Calu3 (cell line): ENCODE results near the gene PDIA5. TPM values are rescaled to one million over a fixed set of nuclear protein-coding genes. Genes with fewer than 3 reads are reported as not detected.

Experiments
- BruUV-seq: library from RNA; stranded (reverse); fragments of 400-500 nt; replicated peaks from 2 replicates; lab custom pipeline; 2021; lab: Mats Ljungman, UMichigan
- CTCF ChIA-PET: fragments of 300-600 bp; sonication (Branson Sonifier 250); formaldehyde crosslinking; loops from one replicate; lab custom pipeline; 2022; ENCODE audit warnings: antibody characterized with exemption; lab: Charles Lee
- DNase-seq: peaks from one replicate; pipeline ENCODE4 v3.0.0; 2022
- H3K27ac Mint-ChIP-seq: one replicate; pipeline ENCODE4 v1.8.0; 2022; ENCODE audit warnings: mixed read lengths; ENCODE audit not compliant: unreplicated experiment
- H3K27me3 Mint-ChIP-seq: one replicate; pipeline ENCODE4 v1.8.0; 2022; ENCODE audit warnings: mixed read lengths; ENCODE audit not compliant: unreplicated experiment
- H3K36me3 Mint-ChIP-seq: one replicate; pipeline ENCODE4 v1.8.0; 2022; ENCODE audit warnings: mild to moderate bottlenecking, moderate library complexity, mixed read lengths; ENCODE audit not compliant: insufficient read depth, unreplicated experiment
- H3K4me1 Mint-ChIP-seq: one replicate; pipeline ENCODE4 v1.8.0; 2022; ENCODE audit warnings: mild to moderate bottlenecking, low read depth, mixed read lengths; ENCODE audit not compliant: unreplicated experiment
- H3K4me3 Mint-ChIP-seq: one replicate; pipeline ENCODE4 v1.8.0; 2022; ENCODE audit warnings: mild to moderate bottlenecking, low read depth, moderate library complexity, mixed read lengths; ENCODE audit not compliant: unreplicated experiment
- H3K9me3 Mint-ChIP-seq: one replicate; pipeline ENCODE4 v1.8.0; 2022; ENCODE audit warnings: low read depth, mixed read lengths; ENCODE audit not compliant: unreplicated experiment
- CTCF ChIP-seq: fragments of 200-600 bp; IDR thresholded peaks from one replicate; pipeline ENCODE4 v1.8.0; 2022; ENCODE audit warnings: antibody characterized with exemption; ENCODE audit not compliant: unreplicated experiment
- intact Hi-C: fragments of 100-400 bp; cut with micrococcal nuclease; formaldehyde crosslinking; loops from one replicate; pipeline ENCODE4 v1.10.0; 2022; ENCODE audit not compliant: unreplicated experiment
- total RNA-seq: library from RNA; stranded (reverse); gene quantifications from 2 replicates; pipeline ENCODE4 v1.2.3, GENCODE V29; 2022

Gene PDIA5
- total RNA-seq, 1 experiment from 2014 or later: 31.6 TPM

GRCh38 chr3:123147754-123148535 lies 81.1 kb downstream of the PDIA5 start:
- H3K9me3 Mint-ChIP-seq: no peaks in the 10 kb centered on the region
- TF ChIP-seq CTCF: no peak
- CTCF ChIA-PET: no interaction called here
- no TSS peak for BruUV-seq
- DNase-seq: no peak
- H3K27ac Mint-ChIP-seq: no peak overlapping the region
- intact Hi-C loops: no loop called here
- no peaks in the 10 kb centered on the region for H3K27me3 Mint-ChIP-seq
- no peaks in the 10 kb centered on the region for H3K4me1 Mint-ChIP-seq
- H3K4me3 Mint-ChIP-seq: no peak overlapping the region
- peaks cover 4% of the 10 kb centered on the region for H3K36me3 Mint-ChIP-seq

GRCh38 chr3:123148772-123149171 lies 81.9 kb downstream of the PDIA5 start:
- Mint-ChIP-seq H3K9me3 (no peaks in the 10 kb centered on the region), H3K36me3 (peaks cover 6% of the 10 kb centered on the region), H3K27me3 (no peaks in the 10 kb centered on the region), H3K4me3 (no peak overlapping the region), H3K27ac (no peak overlapping the region), H3K4me1 (no peaks in the 10 kb centered on the region)
- intact Hi-C loops: no loop called here
- CTCF ChIA-PET: no interaction called here
- no peak for DNase-seq
- no TSS peak for BruUV-seq
- TF ChIP-seq CTCF: no peak

GRCh38 chr3:123149525-123149924 lies 82.7 kb downstream of the PDIA5 start:
- DNase-seq: no peak
- Mint-ChIP-seq H3K27ac (no peak overlapping the region), H3K27me3 (no peaks in the 10 kb centered on the region), H3K36me3 (peaks cover 6% of the 10 kb centered on the region), H3K4me3 (no peak overlapping the region), H3K9me3 (no peaks in the 10 kb centered on the region), H3K4me1 (no peaks in the 10 kb centered on the region)
- CTCF ChIA-PET: no interaction called here
- TF ChIP-seq CTCF: no peak
- BruUV-seq: no TSS peak
- intact Hi-C loops: no loop called here

- peaks cover 6% of the 10 kb centered on the region for H3K36me3 Mint-ChIP-seq
- no peak for TF ChIP-seq CTCF
- DNase-seq: no peak
- intact Hi-C loops: no loop called here
- H3K4me3 Mint-ChIP-seq: no peak overlapping the region
- H3K4me1 Mint-ChIP-seq: no peaks in the 10 kb centered on the region
- no peak overlapping the region for H3K27ac Mint-ChIP-seq
- CTCF ChIA-PET: no interaction called here
- no peaks in the 10 kb centered on the region for H3K9me3 Mint-ChIP-seq
- no TSS peak for BruUV-seq
- no peaks in the 10 kb centered on the region for H3K27me3 Mint-ChIP-seq
Observed at GRCh38 chr3:123150449-123151215, 83.8 kb downstream of the PDIA5 start.
